H1 (cell line): ENCODE data around the gene AQP10. TPM values are rescaled to one million over a fixed set of nuclear protein-coding genes. Genes with fewer than 3 reads are reported as not detected.

Source experiments
- BCL11A ChIP-seq, 2 experiments: IDR thresholded peaks; one replicate each; pipeline ENCODE4 v1.6.1; 2011; ENCODE audit warnings: low read depth in 2 of 2, low read length in 2 of 2, mild to moderate bottlenecking in 2 of 2
- CBX5 ChIP-seq: fragments of 300-800, 300-1000 bp; sonication (generic); IDR thresholded peaks from 2 replicates; pipeline ENCODE4 v1.7.1; 2016; ENCODE audit warnings: antibody characterized with exemption, low read length, low read depth
- CBX8 ChIP-seq: fragments of 300-800, 300-1000 bp; sonication (generic); IDR thresholded peaks from 2 replicates; pipeline ENCODE4 v1.7.1; 2016; ENCODE audit warnings: low read depth, low read length, borderline replicate concordance
- E2F6 ChIP-seq: IDR thresholded peaks from 2 replicates; pipeline ENCODE4 v1.6.1; 2012; ENCODE audit warnings: inconsistent platforms
- KDM1A ChIP-seq: fragments of 200-600, 300-600 bp; sonication (generic); IDR thresholded peaks from 2 replicates; pipeline ENCODE4 v1.7.1; 2016; ENCODE audit warnings: mild to moderate bottlenecking, low read length, borderline replicate concordance
- POU5F1 ChIP-seq: IDR thresholded peaks from 2 replicates; pipeline ENCODE4 v1.6.1; 2011; ENCODE audit warnings: low read depth, mild to moderate bottlenecking, low read length, moderate library complexity
- RAD21 ChIP-seq, 2 experiments: IDR thresholded peaks in 1 of 2; conservative IDR thresholded peaks in 1 of 2; 2 replicates each; pipeline ENCODE4 v1.6.1; 2011; ENCODE audit warnings: low read depth in 2 of 2, low read length in 2 of 2, improper control_type of control experiment in 1 of 2, inconsistent platforms in 1 of 2, mild to moderate bottlenecking in 1 of 2, moderate library complexity in 1 of 2
- RXRA ChIP-seq: IDR thresholded peaks from 2 replicates; pipeline ENCODE4 v1.6.1; 2011; ENCODE audit warnings: low read depth, mild to moderate bottlenecking, low read length, moderate library complexity; ENCODE audit not compliant: insufficient read depth
- SAP30 ChIP-seq: fragments of 300-600 bp; sonication (generic); IDR thresholded peaks from 2 replicates; pipeline ENCODE4 v1.7.1; 2012; ENCODE audit warnings: low read length, moderate library complexity, mild to moderate bottlenecking, inconsistent platforms; ENCODE audit not compliant: insufficient read depth, insufficient replicate concordance
- SIN3A ChIP-seq, 2 experiments: IDR thresholded peaks in 1 of 2; conservative IDR thresholded peaks in 1 of 2; 2 replicates each; pipeline ENCODE4 v1.6.1; 2011 to 2012; ENCODE audit warnings: low read length in 2 of 2, improper control_type of control experiment in 1 of 2, low read depth in 1 of 2, mild to moderate bottlenecking in 1 of 2
- SP2 ChIP-seq: IDR thresholded peaks from 2 replicates; pipeline ENCODE4 v1.6.1; 2012; ENCODE audit warnings: mild to moderate bottlenecking, low read length, inconsistent platforms
- polyA plus RNA-seq, 7 experiments: library from polyadenylated mRNA; depleted of rRNA in 3 of 7; stranded (reverse) in 5 of 7; unstranded in 2 of 7; fragments of >200 nt in 5 of 7; fragments of 200-250 nt in 2 of 7; gene quantifications; 1 replicate in 5 of 7; 2 replicates in 1 of 7; 4 replicates in 1 of 7; pipeline versions ENCODE4 v1.2.1 to v1.2.3, GENCODE V29; 2011 to 2013; ENCODE audit warnings: missing spikeins in 2 of 7, mixed read lengths in 2 of 7
- total RNA-seq: library from RNA; stranded (reverse); fragmentation: NEBNext Ultra II Directional; extraction: Animal tissue kit (Norgen Biotek cat#: 25700); gene quantifications from 2 replicates; pipeline ENCODE4 v1.2.1, GENCODE V29; 2021

AQP10 gene
- total and polyA plus RNA-seq, 2 of the 8 experiments (the other 6 are each of a cell fraction or from before 2014, with no cell fraction given): not detected

- TF ChIP-seq SAP30 (peak; percentile 28), RAD21 (IDR thresholded peaks at IDR 0.05 in 1 of 2, conservative IDR thresholded peaks at IDR 0.05 in 1 of 2; ENCODE audit: low read depth in 2 of 2, low read length in 2 of 2) (peak; percentile 40 to 57; a peak in 3 of 4 replicates), BCL11A (IDR thresholded peaks at IDR 0.05; ENCODE audit: low read depth in 2 of 2, low read length in 2 of 2) (no peak), CBX8 (no peak), SIN3A (conservative IDR thresholded peaks at IDR 0.05 in 1 of 2, IDR thresholded peaks at IDR 0.05 in 1 of 2; ENCODE audit: low read depth in 1 of 2, low read length in 2 of 2) (peak in 1 of 2 experiments; percentile 78; a peak in 2 of 4 replicates), E2F6 (no peak), POU5F1 (no peak), RXRA (no peak), KDM1A (no peak), SP2 (no peak), CBX5 (no peak)
Measured at GRCh38 chr1:154329152-154329521, 8.2 kb downstream of the AQP10 start (continued).
